K562 (cell line): ENCODE measurements around the gene IRAK3. TPM values are rescaled to one million over a fixed set of nuclear protein-coding genes. Genes with fewer than 3 reads are reported as not detected.

ENCODE experiments used
- ATAC-seq: fragments of 200-7000 bp; cut with Tn5 transposase; 3 replicates; pipeline ENCODE4 v1.9.1; 2020; ENCODE audit warnings: moderate library complexity
- BruUV-seq: library from RNA; stranded (reverse); fragments of 400-500 nt; replicated peaks from 2 replicates; lab custom pipeline; 2021; lab: Mats Ljungman, UMichigan
- CTCF ChIA-PET: fragments of 300-600 bp; formaldehyde crosslinking; extraction: SDS; loops from one replicate; lab custom pipeline; 2021; ENCODE audit warnings: low intra/inter-chr PET ratio; lab: Yijun Ruan, JAX
- POLR2A ChIA-PET: fragments of 300-600, 350-650 bp; sonication (Branson Sonifier 250); formaldehyde crosslinking; extraction: SDS; loops from one replicate; lab custom pipeline; 2021; ENCODE audit warnings: antibody characterized with exemption, inconsistent platforms; lab: Yijun Ruan, JAX
- DNase-seq, 4 experiments: peaks; one replicate each; pipeline versions ENCODE4 v3.0.0 to v3.0.0-alpha.2; 2011 to 2018; ENCODE audit warnings: low spot score in 3 of 4, mixed read lengths in 3 of 4; ENCODE audit errors: extremely low read depth in 1 of 4
- FAIRE-seq: peaks from 2 replicates; lab custom pipeline; 2011; peaks lifted over from hg19 to GRCh38; lab: Jason Lieb, UNC
- H2AFZ ChIP-seq: 2 replicates; pipeline ENCODE4 v1.6.0; 2011; ENCODE audit warnings: low read depth, low read length, control low read depth, inconsistent platforms
- H3K27ac ChIP-seq: fragments of 200-600 bp; 3 replicates; pipeline ENCODE4 v1.8.0; 2011; ENCODE audit warnings: low read depth, mild to moderate bottlenecking, control low read depth, inconsistent platforms, low read length, moderate library complexity, mixed read lengths; ENCODE audit errors: extremely low read depth
- H3K27me3 ChIP-seq, 2 experiments: fragments of 300-600 bp in 1 of 2; 2 replicates in 1 of 2; 3 replicates in 1 of 2; pipeline versions ENCODE4 v1.6.0 to v1.8.0; 2011; ENCODE audit warnings: inconsistent platforms in 2 of 2, low read length in 2 of 2, mild to moderate bottlenecking in 1 of 2, mixed read lengths in 1 of 2, moderate library complexity in 1 of 2; ENCODE audit not compliant: control insufficient read depth in 2 of 2, insufficient read depth in 2 of 2
- H3K36me3 ChIP-seq: fragments of 300-600 bp; 3 replicates; pipeline ENCODE4 v1.8.0; 2011; ENCODE audit warnings: mild to moderate bottlenecking, low read length, inconsistent platforms; ENCODE audit not compliant: control insufficient read depth, insufficient read depth
- H3K4me1 ChIP-seq, 2 experiments: fragments of 200-600 bp in 1 of 2; replicated peaks in 1 of 2; 2 replicates in 1 of 2; 3 replicates in 1 of 2; pipeline versions ENCODE4 v1.5.1 to v1.8.0; 2011; ENCODE audit warnings: inconsistent platforms in 2 of 2, low read length in 2 of 2, mild to moderate bottlenecking in 1 of 2, mixed read lengths in 1 of 2, moderate library complexity in 1 of 2; ENCODE audit not compliant: control insufficient read depth in 2 of 2, insufficient read depth in 2 of 2
- H3K4me2 ChIP-seq: 2 replicates; pipeline ENCODE4 v1.6.1; 2011; ENCODE audit warnings: low read length, control low read depth, inconsistent platforms, mixed read lengths; ENCODE audit not compliant: insufficient read depth
- H3K4me3 ChIP-seq: fragments of 200-600 bp; sonication (generic), shearing (Covaris generic); 2 replicates; pipeline ENCODE4 v1.5.1; 2016; ENCODE audit warnings: control low read depth, inconsistent platforms
- H3K79me2 ChIP-seq: fragments of 200-600 bp; 3 replicates; pipeline ENCODE4 v1.8.0; 2011; ENCODE audit warnings: low read length, inconsistent platforms; ENCODE audit not compliant: control insufficient read depth, insufficient read depth
- H3K9ac ChIP-seq, 2 experiments: 2 replicates each; pipeline versions ENCODE4 v1.6.0 to v1.6.1; 2011; ENCODE audit warnings: low read depth in 2 of 2, low read length in 2 of 2, control low read depth in 1 of 2, inconsistent platforms in 1 of 2, mild to moderate bottlenecking in 1 of 2, mixed read lengths in 1 of 2; ENCODE audit not compliant: insufficient read depth in 1 of 2
- H3K9me1 ChIP-seq: one replicate; pipeline ENCODE4 v1.6.0; 2011; ENCODE audit warnings: inconsistent platforms, mild to moderate bottlenecking, low read length, moderate library complexity; ENCODE audit not compliant: control insufficient read depth, insufficient read depth
- H3K9me3 ChIP-seq: replicated peaks from 2 replicates; pipeline ENCODE4 v1.5.1; 2011; ENCODE audit warnings: low read depth, low read length, inconsistent platforms; ENCODE audit not compliant: control insufficient read depth, insufficient read depth
- H4K20me1 ChIP-seq: replicated peaks from 2 replicates; pipeline ENCODE4 v1.6.1; 2011; ENCODE audit warnings: low read length, inconsistent platforms, mixed read lengths; ENCODE audit not compliant: control insufficient read depth, insufficient read depth
- ETV6 ChIP-seq, 3 experiments: fragments of 150-350 bp in 1 of 3; sonication (generic) in 1 of 3; formaldehyde crosslinking in 1 of 3; IDR thresholded peaks; 2 replicates each; pipeline versions ENCODE4 v1.6.1 to v1.8.0; 2014 to 2022; ENCODE audit warnings: borderline replicate concordance in 2 of 3, low read depth in 2 of 3, antibody characterized with exemption in 1 of 3, low read length in 1 of 3, mild to moderate bottlenecking in 1 of 3, missing genetic modification reagents in 1 of 3
- KLF6 ChIP-seq: fragments of 250-450 bp; sonication (Bioruptor Pico); IDR thresholded peaks from 2 replicates; pipeline ENCODE4 v1.4.0; 2020; ENCODE audit warnings: mild to moderate bottlenecking, moderate library complexity, borderline replicate concordance
- PRPF4 ChIP-seq: fragments of 200-400 bp; formaldehyde crosslinking; IDR thresholded peaks from one replicate; pipeline ENCODE4 v1.6.1; 2017; ENCODE audit warnings: low read length, low read depth, mild to moderate bottlenecking; ENCODE audit not compliant: insufficient read depth, poor library complexity, severe bottlenecking
- ZNF57 ChIP-seq: fragments of 450-650 bp; formaldehyde crosslinking; IDR thresholded peaks from 2 replicates; pipeline ENCODE4 v1.4.0; 2020; ENCODE audit warnings: mild to moderate bottlenecking, moderate library complexity
- WGBS: fragments of 100-300 bp; shearing (Covaris generic); methylation state at CpG from one replicate; pipeline ENCODE4 v1.1.6; 2016; ENCODE audit warnings: low coverage, mixed read lengths; ENCODE audit not compliant: insufficient coverage; ENCODE audit errors: missing lambda C conversion rate; 5-methylcytosine and 5-hydroxymethylcytosine counted together
- in situ Hi-C: fragments of 300-500 bp; cut with MboI; formaldehyde crosslinking; loops from 4 replicates; pipeline ENCODE4 v1.15.0; 2018; ENCODE audit warnings: inconsistent platforms, mixed read lengths
- intact Hi-C: fragments of 100-400 bp; cut with micrococcal nuclease; formaldehyde crosslinking; loops from 2 replicates; pipeline ENCODE4 v1.14.2; 2022
- polyA plus RNA-seq, 8 experiments: library from polyadenylated mRNA; depleted of rRNA in 4 of 8; stranded (reverse) in 5 of 8; unstranded in 3 of 8; fragments of >200 nt; fragmentation: Nextera tagmentation in 2 of 8; fragmentation: Illumina TruSeq in 1 of 8; extraction: Ambion mirVana in 2 of 8; extraction: Trizol in 1 of 8; gene quantifications; 2 replicates each; pipeline versions ENCODE4 v1.2.1 to v1.2.3, GENCODE V29; 2011 to 2014; ENCODE audit warnings: inconsistent platforms in 1 of 8, missing spikeins in 1 of 8
- total RNA-seq, 7 experiments: library from RNA; depleted of rRNA in 6 of 7; stranded (reverse); fragments of >200 nt in 6 of 7; fragmentation: Illumina TruSeq in 2 of 7; extraction: Trizol in 2 of 7; gene quantifications; 2 replicates each; pipeline versions ENCODE4 v1.2.1 to v1.2.3, GENCODE V29; 2011 to 2021; ENCODE audit warnings: low replicate concordance in 1 of 7
- TF ChIP-seq, protein P1 (sequence below): fragments of 450-650 bp; IDR thresholded peaks from one replicate; pipeline ENCODE4 v1.6.1; 2018; ENCODE audit warnings: mild to moderate bottlenecking, moderate library complexity; ENCODE audit not compliant: partially characterized antibody
- TF ChIP-seq, protein P2 (sequence below): sonication (generic); formaldehyde crosslinking; IDR thresholded peaks from 2 replicates; pipeline ENCODE4 v1.8.0; 2022; ENCODE audit warnings: mild to moderate bottlenecking, low read depth, missing genetic modification reagents
- TF ChIP-seq, protein P3 (sequence below), 2 experiments: fragments of 450-650 bp in 1 of 2; IDR thresholded peaks; 2 replicates each; pipeline ENCODE4 v1.6.1; 2011 to 2017; ENCODE audit warnings: low read depth in 2 of 2, antibody characterized with exemption in 1 of 2, borderline replicate concordance in 1 of 2, low read length in 1 of 2, mild to moderate bottlenecking in 1 of 2, mixed read lengths in 1 of 2; ENCODE audit not compliant: control insufficient read depth in 1 of 2

Gene IRAK3
- total and polyA plus RNA-seq, 9 of the 15 experiments (the other 6 are each of a cell fraction or from before 2014, with no cell fraction given), result 0.06 to 0.09 (median 0.07) TPM; not detected in 6

DNA sequence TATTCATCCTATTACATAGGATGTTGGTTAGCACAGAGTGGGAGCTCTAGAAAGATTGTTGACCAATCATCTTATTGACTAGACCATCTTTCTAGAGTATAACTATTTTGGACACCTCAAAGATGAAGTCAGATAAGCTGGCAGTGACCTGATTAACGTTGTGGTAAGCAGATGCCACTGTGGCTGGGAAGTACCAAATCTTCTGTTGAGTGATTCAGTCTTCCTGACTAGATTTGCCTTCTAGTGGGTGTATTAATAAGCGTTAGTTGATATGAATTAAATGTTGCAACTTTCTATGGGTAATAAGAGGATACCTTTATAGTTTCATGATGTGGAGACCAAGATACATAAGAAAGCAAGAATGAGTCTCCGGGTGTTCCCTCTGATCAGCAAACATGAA is 62.0 kb downstream of the IRAK3 start:
- CTCF ChIA-PET, result no interaction called here
- Histone ChIP-seq H3K4me2 (no peak overlapping the region), H4K20me1 (no peaks in the 10 kb centered on the region), H3K9me1 (no peaks in the 10 kb centered on the region), H3K27ac (no peak overlapping the region), H3K4me3 (no peak overlapping the region)
- POLR2A ChIA-PET, result interaction anchor here (0.7 kb wide), 1 partner anchor 1679 kb away, joined by 4 read pairs; no protein-coding TSS in a partner anchor
- no peak for FAIRE-seq
- intact Hi-C loops, result no loop called here
- TF ChIP-seq, protein P1, sequence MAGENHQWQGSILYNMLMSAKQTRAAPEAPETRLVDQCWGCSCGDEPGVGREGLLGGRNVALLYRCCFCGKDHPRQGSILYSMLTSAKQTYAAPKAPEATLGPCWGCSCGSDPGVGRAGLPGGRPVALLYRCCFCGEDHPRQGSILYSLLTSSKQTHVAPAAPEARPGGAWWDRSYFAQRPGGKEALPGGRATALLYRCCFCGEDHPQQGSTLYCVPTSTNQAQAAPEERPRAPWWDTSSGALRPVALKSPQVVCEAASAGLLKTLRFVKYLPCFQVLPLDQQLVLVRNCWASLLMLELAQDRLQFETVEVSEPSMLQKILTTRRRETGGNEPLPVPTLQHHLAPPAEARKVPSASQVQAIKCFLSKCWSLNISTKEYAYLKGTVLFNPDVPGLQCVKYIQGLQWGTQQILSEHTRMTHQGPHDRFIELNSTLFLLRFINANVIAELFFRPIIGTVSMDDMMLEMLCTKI, result no peak
- TF ChIP-seq KLF6 (CRISPR knock-in tag) (no peak), ETV6 (IDR thresholded peaks at IDR 0.05; ENCODE audit: borderline replicate concordance in 1 of 2, low read depth in 2 of 2, low read length in 1 of 2) (no peak), ETV6 (CRISPR knock-in tag; IDR thresholded peaks at IDR 0.05; ENCODE audit: borderline replicate concordance) (no peak), PRPF4 (no peak), ZNF57 (no peak)
- TF ChIP-seq, protein P2, sequence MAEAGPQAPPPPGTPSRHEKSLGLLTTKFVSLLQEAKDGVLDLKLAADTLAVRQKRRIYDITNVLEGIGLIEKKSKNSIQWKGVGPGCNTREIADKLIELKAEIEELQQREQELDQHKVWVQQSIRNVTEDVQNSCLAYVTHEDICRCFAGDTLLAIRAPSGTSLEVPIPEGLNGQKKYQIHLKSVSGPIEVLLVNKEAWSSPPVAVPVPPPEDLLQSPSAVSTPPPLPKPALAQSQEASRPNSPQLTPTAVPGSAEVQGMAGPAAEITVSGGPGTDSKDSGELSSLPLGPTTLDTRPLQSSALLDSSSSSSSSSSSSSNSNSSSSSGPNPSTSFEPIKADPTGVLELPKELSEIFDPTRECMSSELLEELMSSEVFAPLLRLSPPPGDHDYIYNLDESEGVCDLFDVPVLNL (CRISPR knock-in tag), result no peak
- TF ChIP-seq, protein P3, sequence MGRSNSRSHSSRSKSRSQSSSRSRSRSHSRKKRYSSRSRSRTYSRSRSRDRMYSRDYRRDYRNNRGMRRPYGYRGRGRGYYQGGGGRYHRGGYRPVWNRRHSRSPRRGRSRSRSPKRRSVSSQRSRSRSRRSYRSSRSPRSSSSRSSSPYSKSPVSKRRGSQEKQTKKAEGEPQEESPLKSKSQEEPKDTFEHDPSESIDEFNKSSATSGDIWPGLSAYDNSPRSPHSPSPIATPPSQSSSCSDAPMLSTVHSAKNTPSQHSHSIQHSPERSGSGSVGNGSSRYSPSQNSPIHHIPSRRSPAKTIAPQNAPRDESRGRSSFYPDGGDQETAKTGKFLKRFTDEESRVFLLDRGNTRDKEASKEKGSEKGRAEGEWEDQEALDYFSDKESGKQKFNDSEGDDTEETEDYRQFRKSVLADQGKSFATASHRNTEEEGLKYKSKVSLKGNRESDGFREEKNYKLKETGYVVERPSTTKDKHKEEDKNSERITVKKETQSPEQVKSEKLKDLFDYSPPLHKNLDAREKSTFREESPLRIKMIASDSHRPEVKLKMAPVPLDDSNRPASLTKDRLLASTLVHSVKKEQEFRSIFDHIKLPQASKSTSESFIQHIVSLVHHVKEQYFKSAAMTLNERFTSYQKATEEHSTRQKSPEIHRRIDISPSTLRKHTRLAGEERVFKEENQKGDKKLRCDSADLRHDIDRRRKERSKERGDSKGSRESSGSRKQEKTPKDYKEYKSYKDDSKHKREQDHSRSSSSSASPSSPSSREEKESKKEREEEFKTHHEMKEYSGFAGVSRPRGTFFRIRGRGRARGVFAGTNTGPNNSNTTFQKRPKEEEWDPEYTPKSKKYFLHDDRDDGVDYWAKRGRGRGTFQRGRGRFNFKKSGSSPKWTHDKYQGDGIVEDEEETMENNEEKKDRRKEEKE (IDR thresholded peaks at IDR 0.05; ENCODE audit: borderline replicate concordance in 1 of 2, control insufficient read depth in 1 of 2, low read depth in 2 of 2, low read length in 1 of 2), result no peak
- TF ChIP-seq, all 486 proteins: peak for 0
- H2AFZ ChIP-seq, result no peak overlapping the region
- BruUV-seq, result no TSS peak
- peaks cover 0 to 2% of the 10 kb centered on the region in 2 experiments; a peak in 2 of 5 replicates for H3K27me3 ChIP-seq
- H3K9ac ChIP-seq, result no peak overlapping the region
- DNase-seq (no peak), ATAC-seq (no peak)
- H3K36me3 ChIP-seq, result no peaks in the 10 kb centered on the region
- in situ Hi-C loops, result no loop called here
- H3K9me3 ChIP-seq, result no peaks in the 10 kb centered on the region
- no peaks in the 10 kb centered on the region for H3K4me1 ChIP-seq
- WGBS, result 0% methylated on average over 3 of the region's 3 CpGs
- no peaks in the 10 kb centered on the region for H3K79me2 ChIP-seq
